Natural killer cell treated with Interleukin-12 subunit alpha and Interleukin-12 subunit beta and Interleukin-15 and Interleukin-18, amount 100 ng/mL, for 72 hours (primary cell): ENCODE measurements around the gene RPL7A. TPM values are rescaled to one million over a fixed set of nuclear protein-coding genes. Genes with fewer than 3 reads are reported as not detected.

ENCODE experiments used
- ATAC-seq, 2 donors: fragments of 150-1000 bp; cut with Tn5 transposase in 1 of 2; sonication (Bioruptor Pico), chemical (Tn5 transposase) in 1 of 2; 2 replicates each; pipeline ENCODE4 v1.10.0; 2021
- DNase-seq: peaks from one replicate; pipeline ENCODE4 v3.0.0; 2022; ENCODE audit warnings: low spot score
- H3K27ac Mint-ChIP-seq, 2 donors: 1 replicate in 1 of 2; 2 replicates in 1 of 2; pipeline ENCODE4 v1.8.0; 2022; ENCODE audit warnings: mixed read lengths in 2 of 2, mild to moderate bottlenecking in 1 of 2, moderate library complexity in 1 of 2
- H3K27me3 Mint-ChIP-seq, 2 donors: 1 replicate in 1 of 2; 2 replicates in 1 of 2; pipeline ENCODE4 v1.8.0; 2022; ENCODE audit warnings: mixed read lengths in 2 of 2
- H3K36me3 Mint-ChIP-seq: one replicate; pipeline ENCODE4 v1.8.0; 2022; ENCODE audit warnings: mixed read lengths
- H3K4me1 Mint-ChIP-seq, 2 donors: 1 replicate in 1 of 2; 2 replicates in 1 of 2; pipeline ENCODE4 v1.8.0; 2022; ENCODE audit warnings: low read depth in 2 of 2, mixed read lengths in 2 of 2, mild to moderate bottlenecking in 1 of 2
- H3K4me3 Mint-ChIP-seq: one replicate; pipeline ENCODE4 v1.8.0; 2022; ENCODE audit warnings: mixed read lengths
- H3K9me3 Mint-ChIP-seq: 2 replicates; pipeline ENCODE4 v1.8.0; 2022; ENCODE audit warnings: mixed read lengths
- total RNA-seq, 2 donors: library from RNA; stranded (reverse); gene quantifications; one replicate each; pipeline ENCODE4 v1.2.3, GENCODE V29; 2022

RPL7A gene
- total RNA-seq, 2 donors from 2014 or later: 1,580 to 1,944 TPM

GRCh38 chr9:133359399-133360175, 11.6 kb downstream of the RPL7A start:
- ATAC-seq (no peak), DNase-seq (no peak)
- Mint-ChIP-seq H3K4me1 (peaks cover 45 to 52% of the 10 kb centered on the region in 2 donors), H3K9me3 (no peaks in the 10 kb centered on the region), H3K27me3 (no peaks in the 10 kb centered on the region), H3K36me3 (peaks cover 17% of the 10 kb centered on the region), H3K27ac (peak overlapping the region; percentile 19 to 75), H3K4me3 (no peak overlapping the region)

GRCh38 chr9:133360400-133361393, 12.7 kb downstream of the RPL7A start:
- H3K27me3 Mint-ChIP-seq: no peaks in the 10 kb centered on the region
- H3K27ac Mint-ChIP-seq: peak overlapping the region; percentile 46 to 71
- no peaks in the 10 kb centered on the region for H3K9me3 Mint-ChIP-seq
- DNase-seq: no peak
- ATAC-seq: no peak
- H3K4me3 Mint-ChIP-seq: no peak overlapping the region
- H3K36me3 Mint-ChIP-seq: peaks cover 24% of the 10 kb centered on the region
- H3K4me1 Mint-ChIP-seq: peaks cover 45 to 52% of the 10 kb centered on the region in 2 donors

- Mint-ChIP-seq H3K9me3 (no peaks in the 10 kb centered on the region), H3K4me1 (peaks cover 45 to 52% of the 10 kb centered on the region in 2 donors), H3K27me3 (no peaks in the 10 kb centered on the region), H3K4me3 (no peak overlapping the region), H3K36me3 (peaks cover 30% of the 10 kb centered on the region), H3K27ac (peak overlapping the region; percentile 46 to 71)
- DNase-seq (no peak), ATAC-seq (no peak)
Observed at GRCh38 chr9:133361507-133362092, 13.6 kb downstream of the RPL7A start.

GRCh38 chr9:133362359-133363044, 14.5 kb downstream of the RPL7A start:
- Mint-ChIP-seq H3K9me3 (no peaks in the 10 kb centered on the region), H3K36me3 (peaks cover 30% of the 10 kb centered on the region), H3K4me1 (peaks cover 44 to 53% of the 10 kb centered on the region in 2 donors), H3K27ac (peak overlapping the region; percentile 46 to 71), H3K27me3 (no peaks in the 10 kb centered on the region), H3K4me3 (no peak overlapping the region)
- ATAC-seq (no peak), DNase-seq (no peak)

- H3K27me3 Mint-ChIP-seq: no peaks in the 10 kb centered on the region
Observed at GRCh38 chr9:133366435-133366834, 18.4 kb downstream of the RPL7A start.

GRCh38 chr9:133367221-133367620, 19.2 kb downstream of the RPL7A start:
- peak overlapping the region in 1 of 2 donors; percentile 61 for H3K27ac Mint-ChIP-seq
- no peaks in the 10 kb centered on the region for H3K27me3 Mint-ChIP-seq
- H3K36me3 Mint-ChIP-seq: peaks cover 41% of the 10 kb centered on the region
- no peak overlapping the region for H3K4me3 Mint-ChIP-seq
- ATAC-seq: no peak
- H3K4me1 Mint-ChIP-seq: peaks cover 57 to 65% of the 10 kb centered on the region in 2 donors
- H3K9me3 Mint-ChIP-seq: no peaks in the 10 kb centered on the region
- DNase-seq: no peak

More at GRCh38 chr9:133366435-133366834, 18.4 kb downstream of the RPL7A start:
- no peaks in the 10 kb centered on the region for H3K9me3 Mint-ChIP-seq
- H3K4me1 Mint-ChIP-seq: peaks cover 57 to 64% of the 10 kb centered on the region in 2 donors
- H3K4me3 Mint-ChIP-seq: no peak overlapping the region
- H3K36me3 Mint-ChIP-seq: peaks cover 46% of the 10 kb centered on the region
- ATAC-seq: no peak
- H3K27ac Mint-ChIP-seq: peak overlapping the region in 1 of 2 donors; percentile 37
- no peak for DNase-seq

GRCh38 chr9:133367778-133368177, 19.8 kb downstream of the RPL7A start:
- no peaks in the 10 kb centered on the region for H3K9me3 Mint-ChIP-seq
- peaks cover 61 to 70% of the 10 kb centered on the region in 2 donors for H3K4me1 Mint-ChIP-seq
- H3K4me3 Mint-ChIP-seq: peak overlapping the region; percentile 89
- peak overlapping the region; percentile 96 to 99 for H3K27ac Mint-ChIP-seq
- H3K36me3 Mint-ChIP-seq: peaks cover 45% of the 10 kb centered on the region
- DNase-seq: no peak
- no peak for ATAC-seq
- no peaks in the 10 kb centered on the region for H3K27me3 Mint-ChIP-seq

GRCh38 chr9:133368249-133368881, 20.3 kb downstream of the RPL7A start:
- DNase-seq: no peak
- Mint-ChIP-seq H3K4me1 (peaks cover 61 to 71% of the 10 kb centered on the region in 2 donors), H3K9me3 (no peaks in the 10 kb centered on the region), H3K27ac (peak overlapping the region; percentile 96 to 99), H3K27me3 (no peaks in the 10 kb centered on the region), H3K36me3 (peaks cover 44% of the 10 kb centered on the region), H3K4me3 (peak overlapping the region; percentile 89)
- ATAC-seq: no peak

- no peaks in the 10 kb centered on the region for H3K27me3 Mint-ChIP-seq
- no peak for ATAC-seq
- peaks cover 37% of the 10 kb centered on the region for H3K36me3 Mint-ChIP-seq
- peak overlapping the region; percentile 89 for H3K4me3 Mint-ChIP-seq
- H3K9me3 Mint-ChIP-seq: no peaks in the 10 kb centered on the region
- DNase-seq: no peak
- peak overlapping the region; percentile 96 to 99 for H3K27ac Mint-ChIP-seq
- H3K4me1 Mint-ChIP-seq: peaks cover 52 to 62% of the 10 kb centered on the region in 2 donors
Observed at GRCh38 chr9:133369422-133369821, 21.4 kb downstream of the RPL7A start.

GRCh38 chr9:133369933-133370332, 21.9 kb downstream of the RPL7A start:
- ATAC-seq (peak in 1 of 2 donors; percentile 73), DNase-seq (no peak)
- peaks cover 57 to 62% of the 10 kb centered on the region in 2 donors for H3K4me1 Mint-ChIP-seq
- peak overlapping the region; percentile 89 for H3K4me3 Mint-ChIP-seq
- H3K27ac Mint-ChIP-seq: peak overlapping the region; percentile 96 to 99
- H3K9me3 Mint-ChIP-seq: no peaks in the 10 kb centered on the region
- no peaks in the 10 kb centered on the region for H3K27me3 Mint-ChIP-seq
- peaks cover 41% of the 10 kb centered on the region for H3K36me3 Mint-ChIP-seq

- H3K9me3 Mint-ChIP-seq: no peaks in the 10 kb centered on the region
- H3K27ac Mint-ChIP-seq: peak overlapping the region; percentile 96 to 99
- DNase-seq (no peak), ATAC-seq (peak in 1 of 2 donors; percentile 59)
- peaks cover 36% of the 10 kb centered on the region for H3K36me3 Mint-ChIP-seq
- H3K4me3 Mint-ChIP-seq: peak overlapping the region; percentile 89
- H3K4me1 Mint-ChIP-seq: peaks cover 59 to 62% of the 10 kb centered on the region in 2 donors
- no peaks in the 10 kb centered on the region for H3K27me3 Mint-ChIP-seq
Observed at GRCh38 chr9:133370685-133371084, 22.7 kb downstream of the RPL7A start.

- Mint-ChIP-seq H3K27me3 (no peaks in the 10 kb centered on the region), H3K4me1 (peaks cover 59 to 62% of the 10 kb centered on the region in 2 donors), H3K36me3 (peaks cover 30% of the 10 kb centered on the region), H3K9me3 (no peaks in the 10 kb centered on the region), H3K27ac (peak overlapping the region; percentile 96 to 99), H3K4me3 (peak overlapping the region; percentile 89)
- ATAC-seq (peak; percentile 52 to 67), DNase-seq (peak; percentile 79)
Observed at GRCh38 chr9:133371261-133371711, 23.3 kb downstream of the RPL7A start.
